Choroid plexus epithelial cell (primary cell): Measurements from ENCODE around the gene CS.

Experiments used
- DNase-seq: peaks from one replicate; pipeline ENCODE4 v3.0.0-alpha.2; 2010; ENCODE audit warnings: low read depth
- H3K4me3 ChIP-seq: 2 replicates; pipeline ENCODE4 v1.5.1; 2011; ENCODE audit warnings: low read depth, mild to moderate bottlenecking, control low read depth, low read length, moderate library complexity
- CTCF ChIP-seq: conservative IDR thresholded peaks from 2 replicates; pipeline ENCODE4 v1.5.1; 2011; ENCODE audit warnings: low read depth, mild to moderate bottlenecking, control low read depth, inconsistent platforms, low read length, moderate library complexity

CS gene

GRCh38 chr12:56256326-56256960 lies 43.7 kb downstream of the CS start:
- TF ChIP-seq CTCF = peak; percentile 35
- peak; percentile 18 for DNase-seq
- H3K4me3 ChIP-seq = no peak overlapping the region

GRCh38 chr12:56255671-56256070 lies 44.5 kb downstream of the CS start:
- no peak for TF ChIP-seq CTCF
- no peak for DNase-seq
- no peak overlapping the region for H3K4me3 ChIP-seq

- no peak overlapping the region for H3K4me3 ChIP-seq
- TF ChIP-seq CTCF = no peak
- no peak for DNase-seq
Observed at GRCh38 chr12:56253091-56253490, 47.0 kb downstream of the CS start.

- H3K4me3 ChIP-seq = no peak overlapping the region
- no peak for DNase-seq
- no peak for TF ChIP-seq CTCF
Observed at GRCh38 chr12:56252649-56253048, 47.5 kb downstream of the CS start.

GRCh38 chr12:56248711-56249110 lies 51.4 kb downstream of the CS start:
- no peak for DNase-seq
- TF ChIP-seq CTCF = no peak
- H3K4me3 ChIP-seq = no peak overlapping the region

- DNase-seq = no peak
- H3K4me3 ChIP-seq = no peak overlapping the region
- no peak for TF ChIP-seq CTCF
Observed at GRCh38 chr12:56247923-56248322, 52.2 kb downstream of the CS start.

GRCh38 chr12:56244494-56244893 lies 55.6 kb downstream of the CS start:
- DNase-seq = no peak
- no peak overlapping the region for H3K4me3 ChIP-seq

More at GRCh38 chr12:56244494-56244893, 55.6 kb downstream of the CS start:
- TF ChIP-seq CTCF = no peak
